Measurements from ENCODE around the gene EFNA1. TPM values are rescaled to one million over a fixed set of nuclear protein-coding genes. Genes with fewer than 3 reads are reported as not detected.

EFNA1 gene
- total and polyA plus RNA-seq, 2 of the 13 experiments (the other 11 are each of a cell fraction or from before 2014, with no cell fraction given) = 81.8 to 874 TPM

- POLR2A ChIA-PET = interaction anchor here (0.8 to 6.4 kb wide), 14 partner anchors 8 to 155 kb away, joined by 3 to 144 read pairs (median 13); partner anchors contain the start of genes CLK2, DPM3, KRTCAP2 and SLC50A1
- TF ChIP-seq KMT2A (CRISPR knock-in tag; IDR thresholded peaks at IDR 0.05) (no peak), ZNF775 (CRISPR knock-in tag; IDR thresholded peaks at IDR 0.05; ENCODE audit: borderline replicate concordance) (no peak), THAP9 (CRISPR knock-in tag; IDR thresholded peaks at IDR 0.05; ENCODE audit: borderline replicate concordance) (no peak; the same call in 1 of the 2 replicates), ZSCAN9 (CRISPR knock-in tag; IDR thresholded peaks at IDR 0.05; ENCODE audit: borderline replicate concordance) (no peak), ZNF816 (CRISPR knock-in tag; IDR thresholded peaks at IDR 0.05; ENCODE audit: borderline replicate concordance) (no peak; the same call in 1 of the 2 replicates), TAF15 (IDR thresholded peaks at IDR 0.05; ENCODE audit: low read depth, low read length, poor library complexity, severe bottlenecking) (no peak), ZNF598 (CRISPR knock-in tag; IDR thresholded peaks at IDR 0.05; ENCODE audit: borderline replicate concordance) (no peak), SIX4 (CRISPR knock-in tag; IDR thresholded peaks at IDR 0.05) (no peak), ZNF251 (CRISPR knock-in tag; IDR thresholded peaks at IDR 0.05) (no peak), ZSCAN31 (CRISPR knock-in tag; IDR thresholded peaks at IDR 0.05; ENCODE audit: low read depth) (0 out of 2 replicates have a peak, but pooled peaks have one; percentile 2), ZFP62 (CRISPR knock-in tag; IDR thresholded peaks at IDR 0.05) (no peak), NR2F1 (CRISPR knock-in tag; IDR thresholded peaks at IDR 0.05) (no peak), HNF1A (IDR thresholded peaks at IDR 0.05; ENCODE audit: low read depth) (no peak), HNF1A (CRISPR knock-in tag; IDR thresholded peaks at IDR 0.05; ENCODE audit: borderline replicate concordance) (no peak), ZKSCAN1 (IDR thresholded peaks at IDR 0.05; ENCODE audit: low read length) (no peak)
Measured at GRCh38 chr1:155127967-155128754, 485 bp downstream of the EFNA1 start.

More at GRCh38 chr1:155127967-155128754, 485 bp downstream of the EFNA1 start:
- H3K79me2 ChIP-seq (ENCODE audit: insufficient read depth, low read length) = peaks cover 58% of the 10 kb centered on the region
- H3K9ac ChIP-seq (ENCODE audit: insufficient read depth, low read depth, low read length) = peak overlapping the region; percentile 99
- in situ Hi-C loops (cut with HindIII; ENCODE audit: extremely low pct_ligation_motif_present, low pct_unique_long_range_greater_than_20kb) = loop anchor here (5.0 kb wide), 1 partner anchor 36 kb away; no protein-coding TSS in a partner anchor
- 0% methylated on average over 14 of the region's 17 CpGs for WGBS (ENCODE audit: low lambda C conversion rate)
- BruUV-seq (replicated peaks) = no TSS peak
- peak overlapping the region; percentile 94 for H3K4me2 ChIP-seq (ENCODE audit: low read depth, low read length)
- H3K36me3 ChIP-seq (replicated peaks in 1 of 2; ENCODE audit: control insufficient read depth in 1 of 2, insufficient read depth in 2 of 2, low read length in 2 of 2) = peaks cover 7 to 28% of the 10 kb centered on the region in 2 experiments
- H3K4me3 ChIP-seq (replicated peaks in 1 of 3; ENCODE audit: insufficient read depth in 1 of 3, low read depth in 2 of 3, low read length in 3 of 3) = peak overlapping the region; percentile 96 to 99 (median 99)
- no peaks in the 10 kb centered on the region; a peak in 1 of 5 replicates for H3K27me3 ChIP-seq (ENCODE audit: control insufficient read depth in 1 of 2, insufficient read depth in 2 of 2, low read length in 2 of 2)
- H4K20me1 ChIP-seq (ENCODE audit: insufficient read depth, low read length) = peaks cover 38% of the 10 kb centered on the region
- H3K27ac ChIP-seq (ENCODE audit: extremely low read length, insufficient read depth, low read length) = peak overlapping the region; percentile 100
- peaks cover 54% of the 10 kb centered on the region for H3K4me1 ChIP-seq (ENCODE audit: insufficient read depth, low read length)
- DNase-seq (ENCODE audit: low spot score) (no peak), FAIRE-seq (no peak), ATAC-seq (no peak)
- H2AFZ ChIP-seq (ENCODE audit: low read length) = no peak overlapping the region
- CTCF ChIA-PET (ENCODE audit: low intra/inter-chr PET ratio, low total read pairs) = interaction anchor here (1.2 kb wide), 1 partner anchor 40 kb away, joined by 3 read pairs; no protein-coding TSS in a partner anchor
- intact Hi-C loops (cut with micrococcal nuclease; ENCODE audit: unreplicated experiment) = loop anchor here (1.0 to 5.0 kb wide), 5 partner anchors 7 to 954 kb away; partner anchors contain the start of genes MEX3A and SLC50A1
- H3K9me3 ChIP-seq (ENCODE audit: low read length) = no peaks in the 10 kb centered on the region

All from HepG2 (cell line).